ENCODE data around the gene TMEM106A. TPM values are rescaled to one million over a fixed set of nuclear protein-coding genes. Genes with fewer than 3 reads are reported as not detected.
"Not testable (repeated sequence)": the region's sequence is repeated elsewhere in the genome, so short reads cannot be mapped to it uniquely, and the experiment has no call there.

Gene TMEM106A
- total RNA-seq (2021) = 1.8 and 2.1 TPM in 2 replicates
- Bru-seq, nascent RNA = percentile 42 among the genes with signal in this experiment
- BruChase-seq, experiment 1, labeled RNA remaining after a 2-hour chase = percentile 49 among the genes with signal in this experiment
- BruChase-seq, experiment 2, labeled RNA remaining after a 6-hour chase = percentile 52 among the genes with signal in this experiment
- long read RNA-seq, partial matches to known transcripts = 0 of 1 reads
- long read RNA-seq, other reads (novel, unspliced or antisense) = 1 of 1 reads

GRCh38 chr17:43211480-43212402, at the start of gene TMEM106A:
TSS of gene TMEM106A (plus strand) at chr17:43211875. CDS start at chr17:43213042, 1,167 bp downstream.
- Histone ChIP-seq H3K4me1 (ENCODE audit: insufficient read depth, low read length, poor library complexity, severe bottlenecking) (no peaks in the 10 kb centered on the region), H3K9me3 (ENCODE audit: low read depth, low read length, poor library complexity, severe bottlenecking) (no peaks in the 10 kb centered on the region), H3K4me3 (ENCODE audit: low read depth, low read length, poor library complexity, severe bottlenecking) (peak within 1 kb of the TSS; percentile 50), H3K27ac (ENCODE audit: low read depth, low read length, poor library complexity, severe bottlenecking) (peak within 1 kb of the TSS; percentile 21), H3K36me3 (ENCODE audit: insufficient read depth, low read length, poor library complexity, severe bottlenecking) (no peaks in the 10 kb centered on the region), H3K27me3 (replicated peaks; ENCODE audit: insufficient read depth, low read depth, low read length, poor library complexity) (no peaks in the 10 kb centered on the region)
- intact Hi-C loops (cut with micrococcal nuclease; ENCODE audit: unreplicated experiment) = no loop called here
- CTCF ChIA-PET = interaction anchor here (0.6 to 1.0 kb wide), 2 partner anchors 40 to 85 kb away, joined by 5 to 9 read pairs; no protein-coding TSS in a partner anchor
- no TSS peak for BruUV-seq (replicated peaks)
- TF ChIP-seq CTCF (conservative IDR thresholded peaks at IDR 0.05; ENCODE audit: low read depth, low read length) (peak; percentile 25; the same call in 1 of the 2 replicates), EZH2 (IDR thresholded peaks at IDR 0.05; ENCODE audit: borderline replicate concordance, low read depth, low read length, poor library complexity, severe bottlenecking) (no peak)
- DNase-seq (ENCODE audit: low spot score) = peak; percentile 71
- POLR2A ChIA-PET (ENCODE audit: low non-redundant PET) = no interaction called here

GRCh38 chr17:43165971-43166370, 45.7 kb upstream of the TMEM106A start:
- H3K36me3 ChIP-seq (ENCODE audit: insufficient read depth, low read length, poor library complexity, severe bottlenecking); H3K9me3 ChIP-seq (ENCODE audit: low read depth, low read length, poor library complexity, severe bottlenecking); intact Hi-C loops (cut with micrococcal nuclease; ENCODE audit: unreplicated experiment); BruUV-seq (replicated peaks); POLR2A ChIA-PET (ENCODE audit: low non-redundant PET); H3K4me1 ChIP-seq (ENCODE audit: insufficient read depth, low read length, poor library complexity, severe bottlenecking); H3K27me3 ChIP-seq (replicated peaks; ENCODE audit: insufficient read depth, low read depth, low read length, poor library complexity); H3K27ac ChIP-seq (ENCODE audit: low read depth, low read length, poor library complexity, severe bottlenecking); H3K4me3 ChIP-seq (ENCODE audit: low read depth, low read length, poor library complexity, severe bottlenecking); DNase-seq (ENCODE audit: low spot score); CTCF ChIA-PET: not testable (repeated sequence)

GRCh38 chr17:43169561-43170139, 42.0 kb upstream of the TMEM106A start:
- H3K27ac ChIP-seq (ENCODE audit: low read depth, low read length, poor library complexity, severe bottlenecking) = peak overlapping the region; percentile 82
- H3K27me3 ChIP-seq (replicated peaks; ENCODE audit: insufficient read depth, low read depth, low read length, poor library complexity) = no peaks in the 10 kb centered on the region
- ChIA-PET CTCF (no interaction called here), POLR2A (ENCODE audit: low non-redundant PET) (no interaction called here)
- DNase-seq (ENCODE audit: low spot score) = peak; percentile 17
- H3K9me3 ChIP-seq (ENCODE audit: low read depth, low read length, poor library complexity, severe bottlenecking) = no peaks in the 10 kb centered on the region
- TF ChIP-seq EZH2 (IDR thresholded peaks at IDR 0.05; ENCODE audit: borderline replicate concordance, low read depth, low read length, poor library complexity, severe bottlenecking) = no peak
- TF ChIP-seq CTCF (conservative IDR thresholded peaks at IDR 0.05; ENCODE audit: low read depth, low read length) = no peak
- H3K4me3 ChIP-seq (ENCODE audit: low read depth, low read length, poor library complexity, severe bottlenecking) = peak overlapping the region; percentile 62
- no TSS peak for BruUV-seq (replicated peaks)
- H3K36me3 ChIP-seq (ENCODE audit: insufficient read depth, low read length, poor library complexity, severe bottlenecking) = no peaks in the 10 kb centered on the region
- intact Hi-C loops (cut with micrococcal nuclease; ENCODE audit: unreplicated experiment) = loop anchor here (5.0 kb wide), 1 partner anchor 42 kb away; the partner anchor contains the start of gene BRCA1
- peaks cover 9% of the 10 kb centered on the region for H3K4me1 ChIP-seq (ENCODE audit: insufficient read depth, low read length, poor library complexity, severe bottlenecking)
